Measurements from ENCODE around the gene EDC4.

Gene EDC4

DNA sequence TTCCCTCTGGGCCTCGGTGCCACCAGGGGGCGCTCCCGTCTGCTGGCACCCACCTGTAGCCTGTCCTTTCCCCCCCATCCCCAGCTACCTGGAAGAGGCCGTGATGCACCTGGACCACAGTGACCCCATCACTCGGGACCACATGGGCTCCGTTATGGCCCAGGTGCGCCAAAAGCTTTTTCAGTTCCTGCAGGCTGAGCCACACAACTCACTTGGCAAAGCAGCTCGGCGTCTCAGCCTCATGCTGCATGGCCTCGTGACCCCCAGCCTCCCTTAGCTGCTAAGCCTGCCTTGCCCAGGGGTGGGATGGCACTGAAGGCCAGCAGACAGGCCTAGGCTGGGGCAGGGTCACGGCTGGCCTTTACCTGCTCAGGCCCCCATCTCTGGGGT, 11.0 kb downstream of the EDC4 start:
- H3K9ac ChIP-seq (ENCODE audit: low read depth in 1 of 2, low read length in 2 of 2): no peak overlapping the region
- H3K27ac ChIP-seq (ENCODE audit: low read depth in 2 of 2, low read length in 2 of 2): no peak overlapping the region
- H3K4me1 ChIP-seq (ENCODE audit: control insufficient read depth in 2 of 2, insufficient read depth in 2 of 2, low read length in 2 of 2): peaks cover 6 to 7% of the 10 kb centered on the region in 2 donors
- no peak overlapping the region for H3K4me3 ChIP-seq (ENCODE audit: low read length in 2 of 2)
- H3K27me3 ChIP-seq (ENCODE audit: control insufficient read depth in 2 of 2, insufficient read depth in 2 of 2, low read length in 2 of 2): no peaks in the 10 kb centered on the region
- H3K36me3 ChIP-seq (ENCODE audit: control insufficient read depth in 2 of 2, insufficient read depth in 2 of 2, low read length in 2 of 2): peaks cover 51 to 62% of the 10 kb centered on the region in 2 donors
- no peaks in the 10 kb centered on the region for H3K9me3 ChIP-seq (ENCODE audit: control insufficient read depth in 2 of 2, low read length in 2 of 2)

- Histone ChIP-seq H3K4me3 (ENCODE audit: low read length in 2 of 2) (no peak within 1 kb of the TSS), H3K4me1 (ENCODE audit: control insufficient read depth in 2 of 2, insufficient read depth in 2 of 2, low read length in 2 of 2) (peaks cover 6 to 7% of the 10 kb centered on the region in 2 donors), H3K27ac (ENCODE audit: low read depth in 2 of 2, low read length in 2 of 2) (no peak within 1 kb of the TSS), H3K36me3 (ENCODE audit: control insufficient read depth in 2 of 2, insufficient read depth in 2 of 2, low read length in 2 of 2) (peaks cover 43 to 54% of the 10 kb centered on the region in 2 donors), H3K9ac (ENCODE audit: low read depth in 1 of 2, low read length in 2 of 2) (no peak within 1 kb of the TSS), H3K9me3 (ENCODE audit: control insufficient read depth in 2 of 2, low read length in 2 of 2) (no peaks in the 10 kb centered on the region), H3K27me3 (ENCODE audit: control insufficient read depth in 2 of 2, insufficient read depth in 2 of 2, low read length in 2 of 2) (no peaks in the 10 kb centered on the region)
Observed at GRCh38 chr16:67884684-67885083, 11.8 kb downstream of the EDC4 start, which contains the start of gene NRN1L. NRN1L (plus strand) TSS chr16:67884885; CDS start chr16:67884904, 19 bp downstream.

DNA sequence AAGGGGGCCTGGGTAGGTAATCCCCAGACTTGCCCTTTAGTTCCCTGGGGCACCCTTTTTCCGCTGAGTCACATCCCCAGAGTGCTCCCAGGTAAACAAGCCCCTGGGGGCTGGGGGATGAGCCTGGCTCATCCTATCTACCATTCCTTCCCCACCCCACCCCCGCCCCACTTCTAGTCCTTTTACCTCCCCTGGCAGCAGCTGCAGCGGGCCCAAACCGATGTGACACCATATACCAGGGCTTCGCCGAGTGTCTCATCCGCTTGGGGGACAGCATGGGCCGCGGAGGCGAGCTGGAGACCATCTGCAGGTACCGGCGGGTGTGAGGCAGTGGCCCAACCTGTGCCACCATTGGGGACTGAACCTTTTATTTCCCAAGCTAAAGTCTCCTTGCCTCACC, 12.7 kb downstream of the EDC4 start:
- no peak overlapping the region for H3K9ac ChIP-seq (ENCODE audit: low read depth in 1 of 2, low read length in 2 of 2)
- peaks cover 34 to 46% of the 10 kb centered on the region in 2 donors for H3K36me3 ChIP-seq (ENCODE audit: control insufficient read depth in 2 of 2, insufficient read depth in 2 of 2, low read length in 2 of 2)
- H3K27ac ChIP-seq (ENCODE audit: low read depth in 2 of 2, low read length in 2 of 2): no peak overlapping the region
- H3K4me3 ChIP-seq (ENCODE audit: low read length in 2 of 2): no peak overlapping the region
- H3K27me3 ChIP-seq (ENCODE audit: control insufficient read depth in 2 of 2, insufficient read depth in 2 of 2, low read length in 2 of 2): no peaks in the 10 kb centered on the region
- no peaks in the 10 kb centered on the region for H3K9me3 ChIP-seq (ENCODE audit: control insufficient read depth in 2 of 2, low read length in 2 of 2)
- peaks cover 6 to 7% of the 10 kb centered on the region in 2 donors for H3K4me1 ChIP-seq (ENCODE audit: control insufficient read depth in 2 of 2, insufficient read depth in 2 of 2, low read length in 2 of 2)

GRCh38 chr16:67885976-67886375, 13.1 kb downstream of the EDC4 start:
- peaks cover 30 to 41% of the 10 kb centered on the region in 2 donors for H3K36me3 ChIP-seq (ENCODE audit: control insufficient read depth in 2 of 2, insufficient read depth in 2 of 2, low read length in 2 of 2)

GRCh38 chr16:67886387-67886786, 13.5 kb downstream of the EDC4 start:
- H3K36me3 ChIP-seq (ENCODE audit: control insufficient read depth in 2 of 2, insufficient read depth in 2 of 2, low read length in 2 of 2): peaks cover 26 to 37% of the 10 kb centered on the region in 2 donors
- H3K27ac ChIP-seq (ENCODE audit: low read depth in 2 of 2, low read length in 2 of 2): no peak overlapping the region
- H3K27me3 ChIP-seq (ENCODE audit: control insufficient read depth in 2 of 2, insufficient read depth in 2 of 2, low read length in 2 of 2): no peaks in the 10 kb centered on the region
- H3K4me3 ChIP-seq (ENCODE audit: low read length in 2 of 2): no peak overlapping the region
- no peak overlapping the region for H3K9ac ChIP-seq (ENCODE audit: low read depth in 1 of 2, low read length in 2 of 2)
- H3K9me3 ChIP-seq (ENCODE audit: control insufficient read depth in 2 of 2, low read length in 2 of 2): no peaks in the 10 kb centered on the region
- H3K4me1 ChIP-seq (ENCODE audit: control insufficient read depth in 2 of 2, insufficient read depth in 2 of 2, low read length in 2 of 2): peaks cover 6 to 7% of the 10 kb centered on the region in 2 donors

More at GRCh38 chr16:67885976-67886375, 13.1 kb downstream of the EDC4 start:
- Histone ChIP-seq H3K9ac (ENCODE audit: low read depth in 1 of 2, low read length in 2 of 2) (no peak overlapping the region), H3K27me3 (ENCODE audit: control insufficient read depth in 2 of 2, insufficient read depth in 2 of 2, low read length in 2 of 2) (no peaks in the 10 kb centered on the region), H3K9me3 (ENCODE audit: control insufficient read depth in 2 of 2, low read length in 2 of 2) (no peaks in the 10 kb centered on the region), H3K27ac (ENCODE audit: low read depth in 2 of 2, low read length in 2 of 2) (no peak overlapping the region), H3K4me3 (ENCODE audit: low read length in 2 of 2) (no peak overlapping the region), H3K4me1 (ENCODE audit: control insufficient read depth in 2 of 2, insufficient read depth in 2 of 2, low read length in 2 of 2) (peaks cover 6 to 7% of the 10 kb centered on the region in 2 donors)

GRCh38 chr16:67888331-67888730, 15.5 kb downstream of the EDC4 start:
- H3K9me3 ChIP-seq (ENCODE audit: control insufficient read depth in 2 of 2, low read length in 2 of 2): no peaks in the 10 kb centered on the region
- peaks cover 6 to 19% of the 10 kb centered on the region in 2 donors for H3K36me3 ChIP-seq (ENCODE audit: control insufficient read depth in 2 of 2, insufficient read depth in 2 of 2, low read length in 2 of 2)
- no peaks in the 10 kb centered on the region for H3K27me3 ChIP-seq (ENCODE audit: control insufficient read depth in 2 of 2, insufficient read depth in 2 of 2, low read length in 2 of 2)
- H3K27ac ChIP-seq (ENCODE audit: low read depth in 2 of 2, low read length in 2 of 2): no peak overlapping the region
- H3K4me3 ChIP-seq (ENCODE audit: low read length in 2 of 2): no peak overlapping the region
- no peak overlapping the region for H3K9ac ChIP-seq (ENCODE audit: low read depth in 1 of 2, low read length in 2 of 2)
- peaks cover 3 to 7% of the 10 kb centered on the region in 2 donors for H3K4me1 ChIP-seq (ENCODE audit: control insufficient read depth in 2 of 2, insufficient read depth in 2 of 2, low read length in 2 of 2)

GRCh38 chr16:67892375-67892774, 19.5 kb downstream of the EDC4 start:
- Histone ChIP-seq H3K4me3 (ENCODE audit: low read length in 2 of 2) (peak overlapping the region; percentile 66 to 87), H3K36me3 (ENCODE audit: control insufficient read depth in 2 of 2, insufficient read depth in 2 of 2, low read length in 2 of 2) (no peaks in the 10 kb centered on the region), H3K9me3 (ENCODE audit: control insufficient read depth in 2 of 2, low read length in 2 of 2) (no peaks in the 10 kb centered on the region), H3K27ac (ENCODE audit: low read depth in 2 of 2, low read length in 2 of 2) (peak overlapping the region; percentile 28 to 97), H3K4me1 (ENCODE audit: control insufficient read depth in 2 of 2, insufficient read depth in 2 of 2, low read length in 2 of 2) (peaks cover 16 to 19% of the 10 kb centered on the region in 2 donors), H3K9ac (ENCODE audit: low read depth in 1 of 2, low read length in 2 of 2) (peak overlapping the region; percentile 60 to 70), H3K27me3 (ENCODE audit: control insufficient read depth in 2 of 2, insufficient read depth in 2 of 2, low read length in 2 of 2) (no peaks in the 10 kb centered on the region)

GRCh38 chr16:67892899-67893742, 20.3 kb downstream of the EDC4 start, which contains the start of gene PSKH1:
PSKH1 (plus strand) TSS chr16:67893254; CDS start chr16:67908750, 15,496 bp downstream.
- Histone ChIP-seq H3K4me3 (ENCODE audit: low read length in 2 of 2) (peak within 1 kb of the TSS; percentile 89 to 91), H3K27ac (ENCODE audit: low read depth in 2 of 2, low read length in 2 of 2) (peak within 1 kb of the TSS; percentile 97 to 98), H3K27me3 (ENCODE audit: control insufficient read depth in 2 of 2, insufficient read depth in 2 of 2, low read length in 2 of 2) (no peaks in the 10 kb centered on the region), H3K4me1 (ENCODE audit: control insufficient read depth in 2 of 2, insufficient read depth in 2 of 2, low read length in 2 of 2) (peaks cover 16 to 19% of the 10 kb centered on the region in 2 donors), H3K9ac (ENCODE audit: low read depth in 1 of 2, low read length in 2 of 2) (peak within 1 kb of the TSS; percentile 96 to 98), H3K9me3 (ENCODE audit: control insufficient read depth in 2 of 2, low read length in 2 of 2) (no peaks in the 10 kb centered on the region), H3K36me3 (ENCODE audit: control insufficient read depth in 2 of 2, insufficient read depth in 2 of 2, low read length in 2 of 2) (no peaks in the 10 kb centered on the region)

DNA sequence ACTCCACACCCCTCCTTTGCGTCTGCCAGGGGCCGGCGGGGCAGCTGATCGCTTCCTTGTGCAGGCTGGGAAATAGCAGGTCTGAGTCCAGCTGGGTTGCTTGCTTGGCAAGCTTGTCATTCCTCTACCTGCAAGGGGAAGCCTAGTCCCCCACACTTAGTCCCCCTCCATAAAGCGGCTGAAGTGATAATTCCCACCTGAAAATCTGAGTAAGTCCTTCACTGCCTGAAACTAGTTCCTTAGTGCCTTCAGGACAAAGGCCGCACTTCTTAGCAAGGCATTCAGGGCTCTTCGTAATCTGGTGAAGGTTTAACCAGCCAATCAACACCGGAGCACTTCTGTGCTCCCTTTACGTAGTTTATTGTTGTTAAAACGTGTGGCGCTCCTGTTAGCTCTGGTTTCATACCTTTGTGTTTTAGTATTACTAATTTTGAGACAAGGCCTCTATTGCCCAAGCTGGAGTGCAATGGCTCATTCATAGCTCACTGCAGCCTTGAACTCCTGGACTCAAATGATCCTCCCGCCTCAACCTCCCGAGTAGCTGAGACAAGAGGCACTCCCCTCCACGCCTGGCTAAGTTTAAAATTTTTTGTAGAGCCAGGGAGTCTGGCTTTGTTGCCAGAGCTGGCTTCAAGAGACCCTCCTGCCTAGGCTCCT, 21.0 kb downstream of the EDC4 start:
- H3K36me3 ChIP-seq (ENCODE audit: control insufficient read depth in 2 of 2, insufficient read depth in 2 of 2, low read length in 2 of 2): no peaks in the 10 kb centered on the region
- peak overlapping the region; percentile 97 to 98 for H3K27ac ChIP-seq (ENCODE audit: low read depth in 2 of 2, low read length in 2 of 2)
- H3K4me1 ChIP-seq (ENCODE audit: control insufficient read depth in 2 of 2, insufficient read depth in 2 of 2, low read length in 2 of 2): peaks cover 16 to 19% of the 10 kb centered on the region in 2 donors
- H3K27me3 ChIP-seq (ENCODE audit: control insufficient read depth in 2 of 2, insufficient read depth in 2 of 2, low read length in 2 of 2): no peaks in the 10 kb centered on the region
- H3K4me3 ChIP-seq (ENCODE audit: low read length in 2 of 2): peak overlapping the region; percentile 89 to 91
- H3K9me3 ChIP-seq (ENCODE audit: control insufficient read depth in 2 of 2, low read length in 2 of 2): no peaks in the 10 kb centered on the region
- H3K9ac ChIP-seq (ENCODE audit: low read depth in 1 of 2, low read length in 2 of 2): peak overlapping the region; percentile 96 to 98

GRCh38 chr16:67897231-67897630, 24.4 kb downstream of the EDC4 start:
- Histone ChIP-seq H3K27me3 (ENCODE audit: control insufficient read depth in 2 of 2, insufficient read depth in 2 of 2, low read length in 2 of 2) (no peaks in the 10 kb centered on the region), H3K4me1 (ENCODE audit: control insufficient read depth in 2 of 2, insufficient read depth in 2 of 2, low read length in 2 of 2) (peaks cover 21 to 26% of the 10 kb centered on the region in 2 donors), H3K9me3 (ENCODE audit: control insufficient read depth in 2 of 2, low read length in 2 of 2) (no peaks in the 10 kb centered on the region), H3K4me3 (ENCODE audit: low read length in 2 of 2) (no peak overlapping the region), H3K9ac (ENCODE audit: low read depth in 1 of 2, low read length in 2 of 2) (no peak overlapping the region), H3K36me3 (ENCODE audit: control insufficient read depth in 2 of 2, insufficient read depth in 2 of 2, low read length in 2 of 2) (no peaks in the 10 kb centered on the region), H3K27ac (ENCODE audit: low read depth in 2 of 2, low read length in 2 of 2) (no peak overlapping the region)

All from mucosa of rectum (tissue), 2 donors.